Erythroblast (primary cell): ENCODE measurements around the gene ADGRD2.

ENCODE experiments used
- GATA1 ChIP-seq: IDR thresholded peaks from 2 replicates; pipeline ENCODE4 v1.6.1; 2011; ENCODE audit warnings: low read depth, mild to moderate bottlenecking, control low read depth, low read length, moderate library complexity
- POLR2A ChIP-seq: IDR thresholded peaks from 2 replicates; pipeline ENCODE4 v1.6.1; 2011; ENCODE audit warnings: mild to moderate bottlenecking, low read length

DNA sequence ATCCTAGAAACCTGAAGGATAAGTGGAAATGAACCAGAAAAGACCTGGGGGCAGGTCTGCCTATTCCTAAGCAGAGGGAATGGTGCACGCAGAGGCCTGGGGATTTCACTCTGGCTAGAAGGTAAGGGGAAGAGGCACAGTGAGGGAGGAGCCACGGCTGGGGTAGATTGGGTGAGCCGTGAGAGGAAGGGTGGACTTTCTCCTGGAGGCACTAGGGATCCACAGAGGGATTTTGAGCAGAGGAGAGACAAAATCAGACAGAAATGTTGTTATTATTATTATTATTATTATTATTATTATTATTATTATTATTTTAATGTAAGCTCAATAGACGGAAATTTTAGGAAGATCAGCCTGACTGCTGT, 3.0 kb upstream of the ADGRD2 start:
- TF ChIP-seq POLR2A (no peak), GATA1 (no peak)
